IMR-90 (cell line): ENCODE data around the gene SIX5. TPM values are rescaled to one million over a fixed set of nuclear protein-coding genes. Genes with fewer than 3 reads are reported as not detected.

Experiments
- ATAC-seq: fragments of 200-7000 bp; cut with Tn5 transposase; 2 replicates; pipeline ENCODE4 v1.9.1; 2020; ENCODE audit warnings: low read depth, mild to moderate bottlenecking, moderate library complexity
- BruUV-seq: library from RNA; stranded (reverse); fragments of 400-500 nt; replicated peaks from 2 replicates; lab custom pipeline; 2021; lab: Mats Ljungman, UMichigan
- CTCF ChIA-PET: fragments of 300-600 bp; formaldehyde crosslinking; extraction: SDS; loops from one replicate; lab custom pipeline; 2021; ENCODE audit warnings: antibody characterized with exemption; lab: Yijun Ruan, JAX
- POLR2A ChIA-PET: fragments of 300-600 bp; sonication (Branson Sonifier 250); formaldehyde crosslinking; loops from one replicate; lab custom pipeline; 2022; ENCODE audit warnings: antibody characterized with exemption; ENCODE audit not compliant: unreplicated experiment; lab: Charles Lee
- DNase-seq: peaks from one replicate; pipeline ENCODE4 v3.0.0; 2013
- H2AFZ ChIP-seq: replicated peaks from 2 replicates; pipeline ENCODE3; 2013; ENCODE audit warnings: low read length, mild to moderate bottlenecking; ENCODE audit not compliant: poor library complexity
- H2AK5ac ChIP-seq: 2 replicates; pipeline ENCODE4 v1.6.1; 2013; ENCODE audit warnings: low read depth, low read length, inconsistent platforms
- H2AK9ac ChIP-seq: replicated peaks from 2 replicates; pipeline ENCODE3; 2013; ENCODE audit warnings: mild to moderate bottlenecking, low read depth, low read length, moderate library complexity; ENCODE audit not compliant: poor library complexity
- H2BK120ac ChIP-seq: 2 replicates; pipeline ENCODE4 v1.6.1; 2013; ENCODE audit warnings: low read depth, low read length, inconsistent platforms
- H2BK15ac ChIP-seq: 3 replicates; pipeline ENCODE4 v1.6.1; 2013; ENCODE audit warnings: low read depth, low read length, inconsistent platforms
- H2BK20ac ChIP-seq: 2 replicates; pipeline ENCODE4 v1.6.1; 2013; ENCODE audit warnings: low read depth, mild to moderate bottlenecking, inconsistent platforms, low read length, moderate library complexity
- H2BK5ac ChIP-seq: 2 replicates; pipeline ENCODE4 v1.6.1; 2013; ENCODE audit warnings: mild to moderate bottlenecking, low read depth, low read length, inconsistent platforms; ENCODE audit not compliant: poor library complexity, severe bottlenecking
- H3K14ac ChIP-seq: replicated peaks from 2 replicates; pipeline ENCODE4 v1.6.1; 2013; ENCODE audit warnings: low read depth, low read length, inconsistent platforms
- H3K18ac ChIP-seq: 2 replicates; pipeline ENCODE4 v1.6.1; 2013; ENCODE audit warnings: low read depth, low read length, control low read depth
- H3K23ac ChIP-seq: 2 replicates; pipeline ENCODE4 v1.6.1; 2013; ENCODE audit warnings: low read depth, low read length, inconsistent platforms
- H3K27ac ChIP-seq: 2 replicates; pipeline ENCODE4 v1.5.1; 2013; ENCODE audit warnings: mild to moderate bottlenecking, control low read depth, low read length; ENCODE audit not compliant: insufficient read depth
- H3K27me3 ChIP-seq: 2 replicates; pipeline ENCODE4 v1.6.1; 2013; ENCODE audit warnings: low read length; ENCODE audit not compliant: control insufficient read depth, insufficient read depth
- H3K36me3 ChIP-seq: 2 replicates; pipeline ENCODE4 v1.6.1; 2013; ENCODE audit warnings: low read length, mixed read lengths; ENCODE audit not compliant: control insufficient read depth, insufficient read depth
- H3K4ac ChIP-seq: 2 replicates; pipeline ENCODE4 v1.6.1; 2013; ENCODE audit warnings: low read depth, low read length, inconsistent platforms
- H3K4me1 ChIP-seq: 2 replicates; pipeline ENCODE4 v1.6.1; 2013; ENCODE audit warnings: low read length, mixed read lengths; ENCODE audit not compliant: control insufficient read depth, insufficient read depth
- H3K4me2 ChIP-seq: 2 replicates; pipeline ENCODE4 v1.6.1; 2013; ENCODE audit warnings: low read depth, mild to moderate bottlenecking, control low read depth, low read length, moderate library complexity
- H3K4me3 ChIP-seq: 2 replicates; pipeline ENCODE4 v1.5.1; 2013; ENCODE audit warnings: low read depth, mild to moderate bottlenecking, control low read depth, low read length, moderate library complexity; ENCODE audit not compliant: insufficient read depth
- H3K56ac ChIP-seq: 2 replicates; pipeline ENCODE4 v1.6.1; 2013; ENCODE audit warnings: low read length, inconsistent platforms; ENCODE audit not compliant: insufficient read depth; ENCODE audit errors: extremely low read depth
- H3K79me1 ChIP-seq, 2 experiments: 2 replicates each; pipeline ENCODE4 v1.6.1; 2013; ENCODE audit warnings: low read length in 2 of 2, inconsistent platforms in 1 of 2, low read depth in 1 of 2
- H3K9ac ChIP-seq: 2 replicates; pipeline ENCODE4 v1.6.1; 2013; ENCODE audit warnings: low read depth, low read length, control low read depth
- H3K9me1 ChIP-seq: 2 replicates; pipeline ENCODE4 v1.6.1; 2013; ENCODE audit warnings: low read length, inconsistent platforms; ENCODE audit not compliant: insufficient read depth
- H3K9me3 ChIP-seq: 2 replicates; pipeline ENCODE4 v1.6.1; 2013; ENCODE audit warnings: low read length; ENCODE audit not compliant: control insufficient read depth, insufficient read depth
- H4K20me1 ChIP-seq: 2 replicates; pipeline ENCODE4 v1.6.1; 2013; ENCODE audit warnings: low read length, inconsistent platforms; ENCODE audit not compliant: insufficient read depth
- H4K5ac ChIP-seq: 2 replicates; pipeline ENCODE4 v1.6.1; 2013; ENCODE audit warnings: mild to moderate bottlenecking, low read depth, low read length, control low read depth
- H4K8ac ChIP-seq, 2 experiments: 2 replicates each; pipeline ENCODE4 v1.6.1; 2013; ENCODE audit warnings: low read depth in 2 of 2, low read length in 2 of 2, control low read depth in 1 of 2, inconsistent platforms in 1 of 2
- H4K91ac ChIP-seq: 2 replicates; pipeline ENCODE4 v1.6.1; 2013; ENCODE audit warnings: low read depth, low read length, inconsistent platforms; ENCODE audit not compliant: insufficient read depth
- CEBPB ChIP-seq: IDR thresholded peaks from 2 replicates; pipeline ENCODE4 v1.6.1; 2012; ENCODE audit warnings: low read depth, low read length, improper control_type of control experiment
- CHD1 ChIP-seq: IDR thresholded peaks from 2 replicates; pipeline ENCODE4 v1.6.1; 2012; ENCODE audit warnings: low read depth, low read length, improper control_type of control experiment
- MAFK ChIP-seq: IDR thresholded peaks from 2 replicates; pipeline ENCODE4 v1.6.1; 2012; ENCODE audit warnings: low read depth, low read length, improper control_type of control experiment
- MXI1 ChIP-seq: IDR thresholded peaks from 2 replicates; pipeline ENCODE4 v1.6.1; 2012; ENCODE audit warnings: low read depth, mild to moderate bottlenecking, low read length, moderate library complexity, borderline replicate concordance
- NFE2L2 ChIP-seq: fragments of 150-350 bp; IDR thresholded peaks from 2 replicates; pipeline ENCODE4 v1.6.1; 2016; ENCODE audit warnings: low read depth, mild to moderate bottlenecking, low read length
- POLR2A ChIP-seq: IDR thresholded peaks from 2 replicates; pipeline ENCODE4 v1.6.1; 2012; ENCODE audit warnings: mild to moderate bottlenecking, low read depth, low read length
- RAD21 ChIP-seq: IDR thresholded peaks from 2 replicates; pipeline ENCODE4 v1.6.1; 2012; ENCODE audit warnings: low read length, improper control_type of control experiment
- WGBS, 2 experiments: methylation state at CpG; one replicate each; pipeline versions ENCODE4 v1.1.5 to v1.1.7; 2013; ENCODE audit warnings: missing lambda C conversion rate in 2 of 2; ENCODE audit not compliant: insufficient read length in 1 of 2; ENCODE audit errors: extremely low coverage in 2 of 2; 5-methylcytosine and 5-hydroxymethylcytosine counted together
- dilution Hi-C: fragments of 300-500 bp; cut with HindIII; formaldehyde crosslinking; loops from one replicate; pipeline ENCODE4 v1.14.3; 2018; ENCODE audit warnings: low sequenced_read_pairs; ENCODE audit not compliant: unreplicated experiment
- in situ Hi-C: fragments of 300-500 bp; cut with MboI; formaldehyde crosslinking; loops from 3 replicates; pipeline ENCODE4 v1.14.3; 2019; ENCODE audit warnings: low sequenced_read_pairs, inconsistent platforms, mixed read lengths
- intact Hi-C: fragments of 100-400 bp; cut with micrococcal nuclease; formaldehyde crosslinking; loops from 2 replicates; pipeline ENCODE4 v1.10.0; 2022
- polyA plus RNA-seq, 3 experiments: library from polyadenylated mRNA; depleted of rRNA; stranded (reverse); fragments of >200 nt; gene quantifications; 2 replicates each; pipeline ENCODE4 v1.2.3, GENCODE V29; 2012; ENCODE audit warnings: low replicate concordance in 1 of 3
- total RNA-seq: library from RNA; depleted of rRNA; stranded (reverse); fragments of >200 nt; gene quantifications from 2 replicates; pipeline ENCODE4 v1.2.3, GENCODE V29; 2012
- TF ChIP-seq, protein P1 (sequence below): fragments of 150-350 bp; IDR thresholded peaks from 2 replicates; pipeline ENCODE4 v1.6.1; 2016; ENCODE audit warnings: low read depth, mild to moderate bottlenecking, low read length, moderate library complexity, borderline replicate concordance
- TF ChIP-seq, protein P2 (sequence below): conservative IDR thresholded peaks from 2 replicates; pipeline ENCODE4 v1.5.1; 2012; ENCODE audit warnings: mild to moderate bottlenecking, low read depth, low read length, improper control_type of control experiment

The SIX5 gene
- total and polyA plus RNA-seq, 2 of the 4 experiments (the other 2 are of a cell fraction), result 0.90 to 15.5 TPM

DNA sequence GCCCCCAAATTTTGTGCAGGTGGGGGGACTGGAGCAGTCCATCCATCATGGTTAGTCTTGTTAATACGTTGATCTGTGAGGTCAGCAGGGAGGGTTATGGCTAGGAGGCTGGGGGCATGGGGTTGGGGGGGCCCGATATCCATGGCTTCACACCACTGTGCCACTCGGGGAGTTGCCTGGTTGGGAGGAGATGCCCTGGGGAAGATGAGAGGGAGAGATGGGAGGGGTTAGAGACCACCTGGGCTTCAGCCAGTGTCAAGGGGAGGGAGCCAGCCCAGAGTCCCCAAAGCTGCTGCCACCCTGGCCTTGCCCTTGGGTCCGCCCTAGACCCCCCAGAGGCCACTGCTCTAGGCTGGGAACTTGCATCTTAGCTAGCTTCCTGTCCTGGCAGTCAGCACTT lies 15.0 kb upstream of the SIX5 start:
- H4K91ac ChIP-seq, result no peak overlapping the region
- no peak overlapping the region for H3K4me3 ChIP-seq
- no peak overlapping the region for H2AFZ ChIP-seq
- TF ChIP-seq, protein P1, sequence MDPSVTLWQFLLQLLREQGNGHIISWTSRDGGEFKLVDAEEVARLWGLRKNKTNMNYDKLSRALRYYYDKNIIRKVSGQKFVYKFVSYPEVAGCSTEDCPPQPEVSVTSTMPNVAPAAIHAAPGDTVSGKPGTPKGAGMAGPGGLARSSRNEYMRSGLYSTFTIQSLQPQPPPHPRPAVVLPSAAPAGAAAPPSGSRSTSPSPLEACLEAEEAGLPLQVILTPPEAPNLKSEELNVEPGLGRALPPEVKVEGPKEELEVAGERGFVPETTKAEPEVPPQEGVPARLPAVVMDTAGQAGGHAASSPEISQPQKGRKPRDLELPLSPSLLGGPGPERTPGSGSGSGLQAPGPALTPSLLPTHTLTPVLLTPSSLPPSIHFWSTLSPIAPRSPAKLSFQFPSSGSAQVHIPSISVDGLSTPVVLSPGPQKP, result no peak
- TF ChIP-seq CHD1, result no peak
- no peak for TF ChIP-seq RAD21
- TF ChIP-seq NFE2L2, result no peak
- no peak for TF ChIP-seq MXI1
- no peak for TF ChIP-seq CEBPB
- TF ChIP-seq, protein P2, sequence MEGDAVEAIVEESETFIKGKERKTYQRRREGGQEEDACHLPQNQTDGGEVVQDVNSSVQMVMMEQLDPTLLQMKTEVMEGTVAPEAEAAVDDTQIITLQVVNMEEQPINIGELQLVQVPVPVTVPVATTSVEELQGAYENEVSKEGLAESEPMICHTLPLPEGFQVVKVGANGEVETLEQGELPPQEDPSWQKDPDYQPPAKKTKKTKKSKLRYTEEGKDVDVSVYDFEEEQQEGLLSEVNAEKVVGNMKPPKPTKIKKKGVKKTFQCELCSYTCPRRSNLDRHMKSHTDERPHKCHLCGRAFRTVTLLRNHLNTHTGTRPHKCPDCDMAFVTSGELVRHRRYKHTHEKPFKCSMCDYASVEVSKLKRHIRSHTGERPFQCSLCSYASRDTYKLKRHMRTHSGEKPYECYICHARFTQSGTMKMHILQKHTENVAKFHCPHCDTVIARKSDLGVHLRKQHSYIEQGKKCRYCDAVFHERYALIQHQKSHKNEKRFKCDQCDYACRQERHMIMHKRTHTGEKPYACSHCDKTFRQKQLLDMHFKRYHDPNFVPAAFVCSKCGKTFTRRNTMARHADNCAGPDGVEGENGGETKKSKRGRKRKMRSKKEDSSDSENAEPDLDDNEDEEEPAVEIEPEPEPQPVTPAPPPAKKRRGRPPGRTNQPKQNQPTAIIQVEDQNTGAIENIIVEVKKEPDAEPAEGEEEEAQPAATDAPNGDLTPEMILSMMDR, result no peak
- no peak for TF ChIP-seq POLR2A
- TF ChIP-seq MAFK, result no peak
- H3K9ac ChIP-seq, result no peak overlapping the region
- peak overlapping the region; percentile 73; the same call in 1 of the 2 replicates for H2AK5ac ChIP-seq
- CTCF ChIA-PET, result no interaction called here
- peak overlapping the region in 1 of 2 experiments; percentile 30; a peak in 2 of 4 replicates for H4K8ac ChIP-seq
- H2BK15ac ChIP-seq, result no peak overlapping the region
- H3K79me1 ChIP-seq, result peaks cover 32 to 83% of the 10 kb centered on the region in 2 experiments
- peaks cover 24% of the 10 kb centered on the region for H4K20me1 ChIP-seq
- BruUV-seq, result no TSS peak
- peaks cover 30% of the 10 kb centered on the region for H3K4me1 ChIP-seq
- intact Hi-C loops, result no loop called here
- peak overlapping the region; percentile 94; the same call in 1 of the 2 replicates for H3K27ac ChIP-seq
- H2BK5ac ChIP-seq, result peak overlapping the region; percentile 94
- peaks cover 19% of the 10 kb centered on the region for H3K9me1 ChIP-seq
- H3K27me3 ChIP-seq, result no peaks in the 10 kb centered on the region
- dilution Hi-C loops, result no loop called here
- in situ Hi-C loops, result no loop called here
- H3K14ac ChIP-seq, result peak overlapping the region; percentile 23; the same call in 1 of the 2 replicates
- H3K36me3 ChIP-seq, result peaks cover 44% of the 10 kb centered on the region
- H3K9me3 ChIP-seq, result no peaks in the 10 kb centered on the region
- no peak overlapping the region for H2AK9ac ChIP-seq
- no peak overlapping the region for H3K18ac ChIP-seq
- POLR2A ChIA-PET, result no interaction called here
- peak overlapping the region; percentile 91 for H3K4ac ChIP-seq
- 71% methylated on average over 2 of the region's 4 CpGs; no CpG with 5 or more reads in 1 of the 2 experiments for WGBS, 2 experiments
- ATAC-seq (no peak), DNase-seq (no peak)
- 0 out of 2 replicates have a peak overlapping the region, but pooled peaks have one; percentile 20 for H2BK20ac ChIP-seq
- no peak overlapping the region for H3K56ac ChIP-seq
- H3K23ac ChIP-seq, result peak overlapping the region; percentile 74
- no peak overlapping the region for H3K4me2 ChIP-seq
- H4K5ac ChIP-seq, result no peak overlapping the region
- H2BK120ac ChIP-seq, result peak overlapping the region; percentile 94; the same call in 1 of the 2 replicates
